Renal cortex interstitium (tissue), 11 donors: ENCODE results near the gene DUT. TPM values are rescaled to one million over a fixed set of nuclear protein-coding genes. Genes with fewer than 3 reads are reported as not detected.

Source experiments
- DNase-seq, 11 donors: peaks; one replicate each; pipeline ENCODE4 v3.0.0-alpha.2; 2013; ENCODE audit warnings: low read depth in 9 of 11, low spot score in 4 of 11; ENCODE audit errors: extremely low read depth in 1 of 11
- polyA plus RNA-seq, 3 donors: library from polyadenylated mRNA; unstranded; fragments of 120-200 nt; gene quantifications; one replicate each; pipeline ENCODE4 v1.2.1, GENCODE V29; 2013; ENCODE audit not compliant: insufficient read length in 3 of 3

DUT gene
- polyA plus RNA-seq, 3 donors = 155 to 172 (median 160) TPM

GRCh38 chr15:48384616-48385015 lies 53.4 kb downstream of the DUT start:
- no peak for DNase-seq

- peak in 2 of 11 donors; percentile 12 to 13 for DNase-seq
Observed at GRCh38 chr15:48385031-48385830, 54.0 kb downstream of the DUT start.

- DNase-seq = no peak
Observed at GRCh38 chr15:48388016-48388851, 57.0 kb downstream of the DUT start.

- no peak for DNase-seq
Observed at GRCh38 chr15:48388910-48389309, 57.7 kb downstream of the DUT start.

- no peak for DNase-seq
Observed at GRCh38 chr15:48389691-48390143, 58.5 kb downstream of the DUT start.

- DNase-seq = no peak
Observed at GRCh38 chr15:48391950-48392349, 60.7 kb downstream of the DUT start.

- DNase-seq = peak in 2 of 11 donors; percentile 17 to 32
Observed at GRCh38 chr15:48392356-48392755, 61.1 kb downstream of the DUT start.

Other genes with a start within 250 kb of the DUT start
- under 1 TPM; 0.39 to 0.64 (median 0.50) TPM for gene SLC24A5, start 210.4 kb upstream of the DUT start, polyA plus RNA-seq
- 100 to 1,000 TPM in 2 of 3 donors, 10 to 100 TPM in 1; 84.5 to 127 (median 108) TPM for gene MYEF2, start 153.1 kb upstream of the DUT start, polyA plus RNA-seq
- under 1 TPM in 1 of 3 donors, not detected in 2; 0.09 TPM for gene CTXN2, start 139.8 kb upstream of the DUT start, polyA plus RNA-seq
- 100 to 1,000 TPM; 230 to 489 (median 342) TPM for gene SLC12A1, start 125.1 kb upstream of the DUT start, polyA plus RNA-seq